ENCODE data around the gene ABLIM2.

ABLIM2 gene

DNA sequence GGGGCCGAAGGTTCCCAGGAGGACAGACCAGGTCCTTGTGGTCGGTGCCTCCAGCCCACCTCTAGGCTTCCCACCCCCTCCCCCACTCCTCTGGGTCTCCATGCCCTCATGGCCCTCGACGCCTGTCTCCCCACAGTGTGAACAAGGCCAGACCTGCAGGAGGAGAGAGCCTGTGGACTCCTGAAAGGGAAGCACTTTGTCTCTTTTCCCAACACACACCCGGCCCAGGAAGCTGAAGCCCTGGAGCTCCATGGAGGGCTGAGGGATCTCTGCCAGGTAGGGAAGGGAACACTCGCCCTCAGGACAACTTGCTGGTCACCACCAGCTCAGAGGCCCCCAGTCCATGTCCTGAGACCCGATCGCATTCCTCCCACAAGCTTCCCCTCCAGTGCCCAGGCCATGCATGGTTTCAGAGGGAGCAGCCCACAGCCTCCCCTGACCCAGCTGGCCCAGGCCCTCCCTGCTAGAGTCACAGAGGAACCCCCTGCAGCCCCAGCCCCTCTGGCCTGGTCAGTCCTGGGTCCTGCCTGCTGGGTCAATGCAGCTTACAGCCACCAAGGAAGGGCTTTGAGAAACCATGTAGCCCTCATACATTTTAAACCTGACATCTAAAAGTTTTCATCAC, 60.8 kb downstream of the ABLIM2 start:
- no peak overlapping the region for H3K4me3 ChIP-seq (ENCODE audit: low read length)
- H3K27me3 ChIP-seq (ENCODE audit: control insufficient read depth, insufficient read depth, low read length) = no peaks in the 10 kb centered on the region
- H3K9ac ChIP-seq (ENCODE audit: low read length) = no peak overlapping the region
- no peaks in the 10 kb centered on the region for H3K4me1 ChIP-seq (ENCODE audit: control insufficient read depth, insufficient read depth, low read length)
- no peaks in the 10 kb centered on the region for H3K36me3 ChIP-seq (ENCODE audit: control insufficient read depth, insufficient read depth, low read length)
- no peaks in the 10 kb centered on the region for H3K9me3 ChIP-seq (ENCODE audit: control insufficient read depth, low read length)

DNA sequence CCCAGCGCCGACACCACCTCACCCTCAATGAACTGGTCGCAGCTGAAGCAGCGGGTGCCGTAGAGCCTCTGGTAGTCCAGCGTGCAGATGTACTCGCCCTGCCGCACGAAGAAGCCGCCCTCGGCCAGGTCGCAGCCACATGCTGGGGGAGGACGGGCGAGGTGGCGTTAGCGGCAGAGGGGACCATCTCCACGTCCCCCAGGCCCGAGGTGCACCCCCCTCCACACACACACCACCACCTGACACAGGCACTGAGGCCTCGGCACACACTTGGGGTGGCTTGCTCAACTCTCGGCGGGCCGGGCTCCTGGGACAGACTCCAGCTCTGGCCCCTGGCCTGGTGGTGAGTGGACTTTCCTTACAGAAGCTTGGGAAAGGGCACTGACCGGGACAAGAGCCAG, 61.5 kb downstream of the ABLIM2 start:
- Histone ChIP-seq H3K4me1 (ENCODE audit: control insufficient read depth, insufficient read depth, low read length) (no peaks in the 10 kb centered on the region), H3K9me3 (ENCODE audit: control insufficient read depth, low read length) (no peaks in the 10 kb centered on the region), H3K27me3 (ENCODE audit: control insufficient read depth, insufficient read depth, low read length) (no peaks in the 10 kb centered on the region), H3K9ac (ENCODE audit: low read length) (no peak overlapping the region), H3K4me3 (ENCODE audit: low read length) (no peak overlapping the region), H3K36me3 (ENCODE audit: control insufficient read depth, insufficient read depth, low read length) (no peaks in the 10 kb centered on the region)

DNA sequence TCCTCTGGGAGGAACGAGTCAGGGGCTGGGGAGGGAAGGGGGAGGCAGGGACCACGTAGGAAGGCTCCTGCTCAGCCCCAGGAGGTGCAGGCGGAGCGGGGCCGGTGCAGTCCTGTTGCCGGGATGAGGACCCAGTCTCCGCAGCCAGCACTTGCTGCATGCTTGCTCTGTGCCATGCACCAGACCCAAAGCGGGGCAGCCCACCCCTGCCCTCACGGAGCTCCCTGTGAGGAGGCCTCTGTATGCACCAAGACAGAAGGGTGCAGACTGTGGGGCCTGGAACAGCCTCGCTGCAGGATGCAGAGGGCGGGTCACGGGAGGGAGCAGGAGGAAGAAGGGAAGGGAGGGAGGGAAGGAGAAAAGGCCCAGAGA, 61.9 kb downstream of the ABLIM2 start:
- H3K9me3 ChIP-seq (ENCODE audit: control insufficient read depth, low read length) = no peaks in the 10 kb centered on the region
- H3K9ac ChIP-seq (ENCODE audit: low read length) = no peak overlapping the region
- H3K36me3 ChIP-seq (ENCODE audit: control insufficient read depth, insufficient read depth, low read length) = no peaks in the 10 kb centered on the region
- no peak overlapping the region for H3K4me3 ChIP-seq (ENCODE audit: low read length)
- no peaks in the 10 kb centered on the region for H3K27me3 ChIP-seq (ENCODE audit: control insufficient read depth, insufficient read depth, low read length)
- no peaks in the 10 kb centered on the region for H3K4me1 ChIP-seq (ENCODE audit: control insufficient read depth, insufficient read depth, low read length)

DNA sequence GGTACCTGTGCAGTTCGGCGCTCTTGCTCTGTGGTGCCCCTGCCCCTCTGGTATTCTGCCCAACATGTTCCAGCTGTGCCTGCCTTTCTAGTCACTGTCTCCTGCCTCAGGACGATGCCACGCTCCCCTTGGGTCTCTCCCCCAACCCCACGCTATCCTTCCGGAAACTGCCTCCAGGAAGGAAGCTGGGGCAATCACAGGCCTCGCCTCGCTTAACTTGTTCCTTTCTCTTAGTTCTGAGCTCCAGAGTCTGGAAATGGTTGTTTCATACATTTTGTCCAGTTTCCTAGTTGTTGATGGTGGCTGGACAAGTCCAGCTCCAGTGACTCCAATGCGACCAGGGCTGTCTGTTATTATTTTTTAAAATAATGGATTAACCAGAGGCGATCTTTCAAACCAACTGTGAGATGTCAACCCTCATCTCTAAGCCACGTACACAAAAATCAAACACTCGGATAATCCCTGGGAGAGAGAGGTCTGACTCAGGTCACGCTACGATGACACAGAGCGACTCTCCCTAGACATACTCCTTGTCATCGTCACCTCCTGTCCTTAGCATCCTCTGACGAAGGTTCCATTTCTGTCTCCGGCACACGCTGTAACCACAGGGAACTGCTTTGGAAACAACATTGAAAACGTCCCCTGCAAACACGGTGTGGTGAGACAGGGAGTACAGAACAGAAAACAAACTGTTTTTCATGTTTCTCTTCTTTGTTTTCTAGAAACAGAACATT, 62.5 kb downstream of the ABLIM2 start:
- Histone ChIP-seq H3K9ac (ENCODE audit: low read length) (no peak overlapping the region), H3K9me3 (ENCODE audit: control insufficient read depth, low read length) (no peaks in the 10 kb centered on the region), H3K27me3 (ENCODE audit: control insufficient read depth, insufficient read depth, low read length) (no peaks in the 10 kb centered on the region), H3K36me3 (ENCODE audit: control insufficient read depth, insufficient read depth, low read length) (no peaks in the 10 kb centered on the region), H3K4me1 (ENCODE audit: control insufficient read depth, insufficient read depth, low read length) (no peaks in the 10 kb centered on the region), H3K4me3 (ENCODE audit: low read length) (no peak overlapping the region)

DNA sequence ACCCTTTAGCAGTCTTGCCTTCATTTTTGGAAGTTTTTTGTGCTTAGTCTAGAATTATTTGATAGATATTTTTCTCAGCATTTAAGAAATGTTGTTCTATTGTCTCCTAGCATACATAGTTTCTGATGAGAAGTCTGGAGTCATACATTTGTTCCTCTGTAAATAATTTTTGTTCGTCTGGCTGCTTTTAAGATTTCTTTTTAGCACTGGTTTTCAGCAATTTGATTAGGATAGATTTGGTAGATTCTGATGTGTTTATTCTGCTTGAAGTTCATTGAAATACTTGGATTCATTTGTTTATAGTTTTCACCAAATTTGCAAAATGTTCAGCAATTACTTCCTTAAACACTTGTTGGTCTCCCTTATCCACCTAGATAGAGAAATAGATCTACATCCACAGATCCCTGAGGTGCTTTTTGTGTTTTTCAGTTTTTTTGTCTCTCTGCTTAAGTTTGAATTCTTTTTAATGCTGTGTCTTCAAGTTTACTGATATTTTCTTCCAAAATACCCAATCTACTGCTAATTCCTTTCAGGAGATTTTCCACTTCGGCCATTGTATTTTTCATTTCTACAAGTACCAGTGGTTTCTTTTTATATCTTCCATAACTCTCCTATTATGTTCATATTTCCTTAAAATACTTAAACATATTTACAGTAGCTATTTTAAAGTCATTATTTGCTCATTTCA, 64.9 kb downstream of the ABLIM2 start:
- Histone ChIP-seq H3K27me3 (ENCODE audit: control insufficient read depth, insufficient read depth, low read length) (no peaks in the 10 kb centered on the region), H3K36me3 (ENCODE audit: control insufficient read depth, insufficient read depth, low read length) (no peaks in the 10 kb centered on the region), H3K4me3 (ENCODE audit: low read length) (no peak overlapping the region), H3K9ac (ENCODE audit: low read length) (no peak overlapping the region), H3K4me1 (ENCODE audit: control insufficient read depth, insufficient read depth, low read length) (no peaks in the 10 kb centered on the region), H3K9me3 (ENCODE audit: control insufficient read depth, low read length) (no peaks in the 10 kb centered on the region)

- H3K36me3 ChIP-seq (ENCODE audit: control insufficient read depth, insufficient read depth, low read length) = no peaks in the 10 kb centered on the region
- H3K9ac ChIP-seq (ENCODE audit: low read length) = no peak overlapping the region
- H3K4me3 ChIP-seq (ENCODE audit: low read length) = no peak overlapping the region
- no peaks in the 10 kb centered on the region for H3K9me3 ChIP-seq (ENCODE audit: control insufficient read depth, low read length)
- H3K27me3 ChIP-seq (ENCODE audit: control insufficient read depth, insufficient read depth, low read length) = no peaks in the 10 kb centered on the region
- H3K4me1 ChIP-seq (ENCODE audit: control insufficient read depth, insufficient read depth, low read length) = no peaks in the 10 kb centered on the region
Measured at GRCh38 chr4:8092282-8092681, 66.3 kb downstream of the ABLIM2 start.

DNA sequence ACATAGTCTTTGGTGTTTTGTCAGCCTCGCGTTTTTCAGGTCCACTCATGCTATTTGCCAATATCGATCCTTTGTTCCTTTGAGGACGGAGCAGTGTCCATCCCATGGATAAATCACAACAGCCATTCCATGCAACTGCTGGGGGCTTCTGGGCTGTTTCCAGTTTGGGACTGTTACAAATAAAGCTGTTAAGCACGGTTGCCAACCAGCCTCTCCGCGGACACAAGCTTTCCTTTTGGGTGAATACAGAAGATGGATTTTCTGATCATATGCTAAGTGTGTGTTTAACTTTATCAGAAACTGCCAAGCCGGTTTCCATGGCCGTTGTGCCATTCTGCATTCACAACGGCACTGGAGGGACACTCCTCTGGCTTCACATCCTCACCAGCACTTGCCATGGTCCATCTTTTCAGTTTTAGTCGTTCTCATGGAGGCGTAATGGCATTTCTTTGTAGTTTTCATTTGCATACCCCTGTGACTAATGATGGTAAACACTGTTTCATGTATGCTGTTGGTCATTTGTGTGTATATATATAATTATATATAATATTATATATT, 67.8 kb downstream of the ABLIM2 start:
- Histone ChIP-seq H3K4me1 (ENCODE audit: control insufficient read depth, insufficient read depth, low read length) (no peaks in the 10 kb centered on the region), H3K9me3 (ENCODE audit: control insufficient read depth, low read length) (no peaks in the 10 kb centered on the region), H3K4me3 (ENCODE audit: low read length) (no peak overlapping the region), H3K9ac (ENCODE audit: low read length) (no peak overlapping the region), H3K27me3 (ENCODE audit: control insufficient read depth, insufficient read depth, low read length) (no peaks in the 10 kb centered on the region), H3K36me3 (ENCODE audit: control insufficient read depth, insufficient read depth, low read length) (no peaks in the 10 kb centered on the region)

DNA sequence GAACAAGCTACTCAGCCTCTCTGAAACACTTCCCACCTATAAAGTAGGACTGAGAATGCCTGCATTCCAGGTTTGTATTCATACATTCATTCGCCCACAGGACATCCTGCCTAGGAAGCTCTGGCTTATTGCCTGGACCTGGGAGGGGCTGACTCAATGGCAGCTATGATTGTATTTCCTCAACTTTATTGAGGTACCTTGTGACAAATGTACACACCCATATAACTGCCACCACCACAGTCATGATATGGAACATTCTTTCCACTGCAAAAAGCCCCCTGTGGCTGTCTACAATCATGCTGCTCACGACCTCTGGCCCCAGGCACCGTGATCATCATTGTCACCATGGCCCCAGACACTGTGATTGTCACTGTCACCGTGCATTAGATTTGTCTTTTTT, 68.3 kb downstream of the ABLIM2 start:
- H3K27me3 ChIP-seq (ENCODE audit: control insufficient read depth, insufficient read depth, low read length) = no peaks in the 10 kb centered on the region
- H3K4me3 ChIP-seq (ENCODE audit: low read length) = no peak overlapping the region
- H3K9ac ChIP-seq (ENCODE audit: low read length) = no peak overlapping the region
- H3K36me3 ChIP-seq (ENCODE audit: control insufficient read depth, insufficient read depth, low read length) = no peaks in the 10 kb centered on the region
- H3K4me1 ChIP-seq (ENCODE audit: control insufficient read depth, insufficient read depth, low read length) = no peaks in the 10 kb centered on the region
- no peaks in the 10 kb centered on the region for H3K9me3 ChIP-seq (ENCODE audit: control insufficient read depth, low read length)

DNA sequence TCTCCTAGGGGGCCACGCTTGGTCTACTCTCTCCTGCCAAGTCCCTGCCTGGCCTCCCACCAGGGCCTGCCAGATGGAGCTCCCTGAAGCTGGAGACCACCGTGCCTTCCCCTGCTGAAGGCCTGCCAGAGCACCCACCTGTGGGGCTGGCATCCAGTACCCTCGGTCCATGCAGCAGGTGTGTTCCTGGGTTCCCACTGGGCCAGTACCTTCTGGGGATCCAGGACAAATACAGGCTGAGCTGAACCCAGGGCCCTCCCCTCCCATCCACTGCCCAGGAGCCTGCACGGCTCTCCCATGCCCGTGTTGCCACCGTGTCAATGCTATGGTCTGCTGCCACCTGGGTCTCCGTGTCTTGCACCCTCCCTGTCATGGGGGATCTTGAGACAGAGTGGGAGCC, 68.8 kb downstream of the ABLIM2 start:
- H3K27me3 ChIP-seq (ENCODE audit: control insufficient read depth, insufficient read depth, low read length) = no peaks in the 10 kb centered on the region
- no peak overlapping the region for H3K4me3 ChIP-seq (ENCODE audit: low read length)
- H3K9ac ChIP-seq (ENCODE audit: low read length) = no peak overlapping the region
- no peaks in the 10 kb centered on the region for H3K36me3 ChIP-seq (ENCODE audit: control insufficient read depth, insufficient read depth, low read length)
- no peaks in the 10 kb centered on the region for H3K9me3 ChIP-seq (ENCODE audit: control insufficient read depth, low read length)
- H3K4me1 ChIP-seq (ENCODE audit: control insufficient read depth, insufficient read depth, low read length) = no peaks in the 10 kb centered on the region

- no peaks in the 10 kb centered on the region for H3K9me3 ChIP-seq (ENCODE audit: control insufficient read depth, low read length)
- H3K27me3 ChIP-seq (ENCODE audit: control insufficient read depth, insufficient read depth, low read length) = no peaks in the 10 kb centered on the region
Measured at GRCh38 chr4:8088966-8089491, 69.6 kb downstream of the ABLIM2 start.

DNA sequence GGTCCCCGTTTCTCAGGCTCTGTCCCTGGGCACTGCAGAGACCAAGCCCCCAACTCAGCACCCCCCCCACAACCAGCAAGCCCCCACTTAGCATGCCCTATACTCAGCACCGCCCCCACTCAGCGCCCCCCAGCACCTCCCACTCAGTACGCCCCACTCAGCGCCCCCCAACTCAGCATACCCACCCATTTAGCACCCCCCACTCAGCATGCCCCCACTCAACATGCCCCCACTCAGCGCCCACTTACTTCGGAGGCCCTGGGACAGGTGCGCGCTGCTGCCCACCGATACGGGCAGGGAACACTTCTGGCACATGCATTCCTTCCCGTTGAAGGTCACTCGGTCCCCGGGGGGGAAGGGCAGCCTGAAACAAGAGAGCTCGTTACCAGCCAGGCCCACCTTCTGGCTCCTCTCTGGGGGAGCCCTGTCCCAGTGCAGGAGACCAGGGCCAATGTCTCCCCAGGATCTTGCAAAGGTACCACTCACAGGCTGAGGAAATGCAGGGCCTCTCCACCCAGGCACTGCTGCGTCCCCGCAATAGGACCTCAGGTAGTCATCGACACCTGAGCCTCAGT, 70.6 kb downstream of the ABLIM2 start:
- Histone ChIP-seq H3K27me3 (ENCODE audit: control insufficient read depth, insufficient read depth, low read length) (no peaks in the 10 kb centered on the region), H3K9ac (ENCODE audit: low read length) (no peak overlapping the region), H3K36me3 (ENCODE audit: control insufficient read depth, insufficient read depth, low read length) (no peaks in the 10 kb centered on the region), H3K4me1 (ENCODE audit: control insufficient read depth, insufficient read depth, low read length) (no peaks in the 10 kb centered on the region), H3K9me3 (ENCODE audit: control insufficient read depth, low read length) (no peaks in the 10 kb centered on the region), H3K4me3 (ENCODE audit: low read length) (no peak overlapping the region)

More at GRCh38 chr4:8088966-8089491, 69.6 kb downstream of the ABLIM2 start:
- Histone ChIP-seq H3K9ac (ENCODE audit: low read length) (no peak overlapping the region), H3K4me1 (ENCODE audit: control insufficient read depth, insufficient read depth, low read length) (no peaks in the 10 kb centered on the region), H3K36me3 (ENCODE audit: control insufficient read depth, insufficient read depth, low read length) (no peaks in the 10 kb centered on the region), H3K4me3 (ENCODE audit: low read length) (no peak overlapping the region)
